Measurements from ENCODE around the gene SELENOF. TPM values are rescaled to one million over a fixed set of nuclear protein-coding genes. Genes with fewer than 3 reads are reported as not detected.

The SELENOF gene
- total RNA-seq, 1 donor from 2014 or later = 148 TPM

GRCh38 chr1:86942042-86942441, 28.1 kb upstream of the SELENOF start:
- Mint-ChIP-seq H3K27ac (no peak overlapping the region), H3K4me1 (ENCODE audit: unreplicated experiment) (peaks cover 17% of the 10 kb centered on the region), H3K27me3 (no peaks in the 10 kb centered on the region), H3K4me3 (no peak overlapping the region), H3K9me3 (no peaks in the 10 kb centered on the region), H3K36me3 (no peaks in the 10 kb centered on the region)
- no peak for DNase-seq (ENCODE audit: extremely low spot score, unreplicated experiment)
- TF ChIP-seq CTCF (conservative IDR thresholded peaks at IDR 0.05) = no peak

GRCh38 chr1:86940599-86940998, 26.7 kb upstream of the SELENOF start:
- DNase-seq (ENCODE audit: extremely low spot score, unreplicated experiment) = no peak
- TF ChIP-seq CTCF (conservative IDR thresholded peaks at IDR 0.05) = no peak
- Mint-ChIP-seq H3K36me3 (no peaks in the 10 kb centered on the region), H3K27me3 (no peaks in the 10 kb centered on the region), H3K27ac (no peak overlapping the region), H3K9me3 (no peaks in the 10 kb centered on the region), H3K4me3 (no peak overlapping the region), H3K4me1 (ENCODE audit: unreplicated experiment) (peaks cover 17% of the 10 kb centered on the region)

- no peaks in the 10 kb centered on the region for H3K27me3 Mint-ChIP-seq
- no peak for TF ChIP-seq CTCF (conservative IDR thresholded peaks at IDR 0.05)
- no peaks in the 10 kb centered on the region for H3K36me3 Mint-ChIP-seq
- H3K9me3 Mint-ChIP-seq = no peaks in the 10 kb centered on the region
- H3K27ac Mint-ChIP-seq = no peak overlapping the region
- no peak overlapping the region for H3K4me3 Mint-ChIP-seq
- H3K4me1 Mint-ChIP-seq (ENCODE audit: unreplicated experiment) = peaks cover 17% of the 10 kb centered on the region
- no peak for DNase-seq (ENCODE audit: extremely low spot score, unreplicated experiment)
Observed at GRCh38 chr1:86939406-86939805, 25.5 kb upstream of the SELENOF start.

GRCh38 chr1:86938855-86939254, 24.9 kb upstream of the SELENOF start:
- no peak for DNase-seq (ENCODE audit: extremely low spot score, unreplicated experiment)
- Mint-ChIP-seq H3K9me3 (peaks cover 1% of the 10 kb centered on the region), H3K4me3 (no peak overlapping the region), H3K27ac (no peak overlapping the region), H3K4me1 (ENCODE audit: unreplicated experiment) (peaks cover 19% of the 10 kb centered on the region), H3K27me3 (no peaks in the 10 kb centered on the region), H3K36me3 (no peaks in the 10 kb centered on the region)
- no peak for TF ChIP-seq CTCF (conservative IDR thresholded peaks at IDR 0.05)

GRCh38 chr1:86938450-86938849, 24.5 kb upstream of the SELENOF start:
- no peak overlapping the region for H3K27ac Mint-ChIP-seq
- H3K27me3 Mint-ChIP-seq = no peaks in the 10 kb centered on the region
- peaks cover 5% of the 10 kb centered on the region for H3K9me3 Mint-ChIP-seq
- no peak overlapping the region for H3K4me3 Mint-ChIP-seq
- no peak for DNase-seq (ENCODE audit: extremely low spot score, unreplicated experiment)
- no peak for TF ChIP-seq CTCF (conservative IDR thresholded peaks at IDR 0.05)
- H3K4me1 Mint-ChIP-seq (ENCODE audit: unreplicated experiment) = peaks cover 23% of the 10 kb centered on the region
- no peaks in the 10 kb centered on the region for H3K36me3 Mint-ChIP-seq

All from type B pancreatic cell (in vitro differentiated cells).